Fibroblast of villous mesenchyme (primary cell): Measurements from ENCODE around the gene KANSL3. TPM values are rescaled to one million over a fixed set of nuclear protein-coding genes. Genes with fewer than 3 reads are reported as not detected.
"Not testable (repeated sequence)": the region's sequence is repeated elsewhere in the genome, so short reads cannot be mapped to it uniquely, and the experiment has no call there.

ENCODE experiments used
- DNase-seq: peaks from one replicate; pipeline ENCODE4 v3.0.0-alpha.2; 2010; ENCODE audit warnings: low read depth
- H3K4me3 ChIP-seq: 2 replicates; pipeline ENCODE4 v1.5.1; 2011; ENCODE audit warnings: low read depth, mild to moderate bottlenecking, low read length
- CTCF ChIP-seq: IDR thresholded peaks from 2 replicates; pipeline ENCODE4 v1.5.1; 2012; ENCODE audit warnings: low read depth, mild to moderate bottlenecking, low read length; ENCODE audit not compliant: insufficient read depth
- total RNA-seq: library from RNA; depleted of rRNA; stranded (reverse); fragments of >200 nt; gene quantifications from 2 replicates; pipeline ENCODE4 v1.2.3, GENCODE V29; 2012

Gene KANSL3
- total RNA-seq, 1 donor = 35.4 TPM

GRCh38 chr2:96683307-96683706 lies 45.2 kb upstream of the KANSL3 start:
- TF ChIP-seq CTCF = no peak
- DNase-seq = no peak
- no peak overlapping the region for H3K4me3 ChIP-seq

GRCh38 chr2:96681540-96681939 lies 43.4 kb upstream of the KANSL3 start:
- H3K4me3 ChIP-seq = no peak overlapping the region
- DNase-seq = no peak
- TF ChIP-seq CTCF = no peak

GRCh38 chr2:96680561-96681141 lies 42.5 kb upstream of the KANSL3 start:
- DNase-seq = no peak
- H3K4me3 ChIP-seq = no peak overlapping the region
- TF ChIP-seq CTCF = no peak

GRCh38 chr2:96679848-96680247 lies 41.7 kb upstream of the KANSL3 start:
- TF ChIP-seq CTCF = no peak
- peak; percentile 20 for DNase-seq
- no peak overlapping the region for H3K4me3 ChIP-seq

GRCh38 chr2:96669539-96670215 lies 31.6 kb upstream of the KANSL3 start:
- H3K4me3 ChIP-seq = no peak overlapping the region
- no peak for TF ChIP-seq CTCF
- no peak for DNase-seq

GRCh38 chr2:96668771-96669170 lies 30.7 kb upstream of the KANSL3 start:
- TF ChIP-seq CTCF = no peak
- no peak for DNase-seq
- H3K4me3 ChIP-seq = no peak overlapping the region

- DNase-seq, H3K4me3 ChIP-seq: not testable (repeated sequence)
Measured at GRCh38 chr2:96665717-96666116, 27.6 kb upstream of the KANSL3 start.
